ENCODE data around the gene MAN2B1. TPM values are rescaled to one million over a fixed set of nuclear protein-coding genes. Genes with fewer than 3 reads are reported as not detected.
A peak's percentile ranks its signal among the peaks of the same experiment; 100 is the strongest.
"Not testable (repeated sequence)": the region's sequence is repeated elsewhere in the genome, so short reads cannot be mapped to it uniquely, and the experiment has no call there.

MAN2B1 gene
- 37.5 and 91.0 TPM in 2 replicates for total RNA-seq (2014; rRNA removed; shearing (Covaris generic); ENCODE audit: low replicate concordance)

- H3K27me3 ChIP-seq = no peaks in the 10 kb centered on the region
- DNase-seq = peak; percentile 81
- H3K9me3 ChIP-seq = no peaks in the 10 kb centered on the region
Measured at GRCh38 chr19:12666265-12667048, at the start of gene MAN2B1, which contains the start of gene WDR83. TSS of gene MAN2B1 (minus strand) at chr19:12666742. CDS start at chr19:12666701, 41 bp downstream. TSS of gene WDR83 (plus strand) at chr19:12666807. CDS start at chr19:12669791, 2,984 bp downstream.

GRCh38 chr19:12715929-12716328 lies 49.4 kb upstream of the MAN2B1 start:
- Histone ChIP-seq H3K27me3 (no peaks in the 10 kb centered on the region), H3K36me3 (peaks cover 98% of the 10 kb centered on the region), H3K4me3 (no peak overlapping the region), H3K9me3 (no peaks in the 10 kb centered on the region)
- no peak for DNase-seq

More at GRCh38 chr19:12666265-12667048, at the start of gene MAN2B1, which contains the start of gene WDR83:
- Histone ChIP-seq H3K4me3 (peak within 1 kb of the TSS; percentile 79), H3K36me3 (peaks cover 56% of the 10 kb centered on the region)

- Histone ChIP-seq H3K27me3 (no peaks in the 10 kb centered on the region), H3K9me3 (no peaks in the 10 kb centered on the region), H3K36me3 (peaks cover 98% of the 10 kb centered on the region), H3K4me3 (no peak overlapping the region)
- DNase-seq = no peak
Measured at GRCh38 chr19:12715102-12715501, 48.6 kb upstream of the MAN2B1 start.

- H3K36me3 ChIP-seq = peaks cover 98% of the 10 kb centered on the region
- not testable (repeated sequence) for DNase-seq, H3K9me3 ChIP-seq, H3K4me3 ChIP-seq, H3K27me3 ChIP-seq
Measured at GRCh38 chr19:12713304-12713703, 46.8 kb upstream of the MAN2B1 start.

- peaks cover 98% of the 10 kb centered on the region for H3K36me3 ChIP-seq
- H3K4me3 ChIP-seq, DNase-seq, H3K9me3 ChIP-seq, H3K27me3 ChIP-seq: not testable (repeated sequence)
Measured at GRCh38 chr19:12712077-12712476, 45.5 kb upstream of the MAN2B1 start.

- no peak overlapping the region for H3K4me3 ChIP-seq
- no peaks in the 10 kb centered on the region for H3K9me3 ChIP-seq
- no peaks in the 10 kb centered on the region for H3K27me3 ChIP-seq
- no peak for DNase-seq
- peaks cover 98% of the 10 kb centered on the region for H3K36me3 ChIP-seq
Measured at GRCh38 chr19:12711187-12711586, 44.6 kb upstream of the MAN2B1 start.

- Histone ChIP-seq H3K4me3 (no peak overlapping the region), H3K36me3 (peaks cover 98% of the 10 kb centered on the region), H3K9me3 (no peaks in the 10 kb centered on the region), H3K27me3 (no peaks in the 10 kb centered on the region)
- no peak for DNase-seq
Measured at GRCh38 chr19:12708641-12709040, 42.1 kb upstream of the MAN2B1 start.

- H3K36me3 ChIP-seq = peaks cover 100% of the 10 kb centered on the region
- H3K9me3 ChIP-seq = no peaks in the 10 kb centered on the region
- no peak for DNase-seq
- H3K27me3 ChIP-seq = no peaks in the 10 kb centered on the region
- H3K4me3 ChIP-seq = no peak overlapping the region
Measured at GRCh38 chr19:12706332-12706718, 39.8 kb upstream of the MAN2B1 start.

GRCh38 chr19:12705654-12706331 lies 39.3 kb upstream of the MAN2B1 start:
- H3K4me3 ChIP-seq = no peak overlapping the region
- no peaks in the 10 kb centered on the region for H3K27me3 ChIP-seq
- DNase-seq = no peak
- no peaks in the 10 kb centered on the region for H3K9me3 ChIP-seq
- peaks cover 100% of the 10 kb centered on the region for H3K36me3 ChIP-seq

- no peaks in the 10 kb centered on the region for H3K9me3 ChIP-seq
- DNase-seq = no peak
- H3K36me3 ChIP-seq = peaks cover 98% of the 10 kb centered on the region
- no peaks in the 10 kb centered on the region for H3K27me3 ChIP-seq
- H3K4me3 ChIP-seq = no peak overlapping the region
Measured at GRCh38 chr19:12705169-12705568, 38.6 kb upstream of the MAN2B1 start.

- Histone ChIP-seq H3K9me3 (no peaks in the 10 kb centered on the region), H3K27me3 (no peaks in the 10 kb centered on the region), H3K4me3 (no peak overlapping the region), H3K36me3 (peaks cover 96% of the 10 kb centered on the region)
- DNase-seq = peak; percentile 71
Measured at GRCh38 chr19:12703046-12703445, 36.5 kb upstream of the MAN2B1 start.

GRCh38 chr19:12701596-12702282 lies 35.2 kb upstream of the MAN2B1 start:
- Histone ChIP-seq H3K9me3 (no peaks in the 10 kb centered on the region), H3K36me3 (peaks cover 91% of the 10 kb centered on the region), H3K27me3 (no peaks in the 10 kb centered on the region), H3K4me3 (no peak overlapping the region)
- DNase-seq = no peak

- Histone ChIP-seq H3K36me3 (peaks cover 56% of the 10 kb centered on the region), H3K27me3 (no peaks in the 10 kb centered on the region), H3K9me3 (no peaks in the 10 kb centered on the region), H3K4me3 (no peak overlapping the region)
- no peak for DNase-seq
Measured at GRCh38 chr19:12698138-12698537, 31.6 kb upstream of the MAN2B1 start.

- H3K9me3 ChIP-seq, DNase-seq, H3K27me3 ChIP-seq: not testable (repeated sequence)
- Histone ChIP-seq H3K4me3 (peak overlapping the region; percentile 82), H3K36me3 (peaks cover 55% of the 10 kb centered on the region)
Measured at GRCh38 chr19:12697425-12697824, 30.9 kb upstream of the MAN2B1 start.

- peak; percentile 98 for DNase-seq
- Histone ChIP-seq H3K36me3 (peaks cover 48% of the 10 kb centered on the region), H3K9me3 (no peaks in the 10 kb centered on the region), H3K4me3 (peak within 1 kb of the TSS; percentile 82), H3K27me3 (no peaks in the 10 kb centered on the region)
Measured at GRCh38 chr19:12696366-12697335, 30.1 kb upstream of the MAN2B1 start, which contains the start of gene FBXW9. TSS of gene FBXW9 (minus strand) at chr19:12696631. CDS start at chr19:12696581, 50 bp downstream.

GRCh38 chr19:12695997-12696365 lies 29.4 kb upstream of the MAN2B1 start:
- no peaks in the 10 kb centered on the region for H3K27me3 ChIP-seq
- peak overlapping the region; percentile 82 for H3K4me3 ChIP-seq
- no peaks in the 10 kb centered on the region for H3K9me3 ChIP-seq
- peaks cover 41% of the 10 kb centered on the region for H3K36me3 ChIP-seq
- no peak for DNase-seq

Measured in MG63 (cell line).